GM20431 (cell line): ENCODE results near the gene TMEM270.

Experiments
- in situ Hi-C: fragments of 300-500 bp; cut with MseI, MboI; formaldehyde crosslinking; loops from one replicate; pipeline ENCODE4 v1.15.0; 2020; ENCODE audit warnings: low sequenced_read_pairs; ENCODE audit not compliant: unreplicated experiment

TMEM270 gene

DNA sequence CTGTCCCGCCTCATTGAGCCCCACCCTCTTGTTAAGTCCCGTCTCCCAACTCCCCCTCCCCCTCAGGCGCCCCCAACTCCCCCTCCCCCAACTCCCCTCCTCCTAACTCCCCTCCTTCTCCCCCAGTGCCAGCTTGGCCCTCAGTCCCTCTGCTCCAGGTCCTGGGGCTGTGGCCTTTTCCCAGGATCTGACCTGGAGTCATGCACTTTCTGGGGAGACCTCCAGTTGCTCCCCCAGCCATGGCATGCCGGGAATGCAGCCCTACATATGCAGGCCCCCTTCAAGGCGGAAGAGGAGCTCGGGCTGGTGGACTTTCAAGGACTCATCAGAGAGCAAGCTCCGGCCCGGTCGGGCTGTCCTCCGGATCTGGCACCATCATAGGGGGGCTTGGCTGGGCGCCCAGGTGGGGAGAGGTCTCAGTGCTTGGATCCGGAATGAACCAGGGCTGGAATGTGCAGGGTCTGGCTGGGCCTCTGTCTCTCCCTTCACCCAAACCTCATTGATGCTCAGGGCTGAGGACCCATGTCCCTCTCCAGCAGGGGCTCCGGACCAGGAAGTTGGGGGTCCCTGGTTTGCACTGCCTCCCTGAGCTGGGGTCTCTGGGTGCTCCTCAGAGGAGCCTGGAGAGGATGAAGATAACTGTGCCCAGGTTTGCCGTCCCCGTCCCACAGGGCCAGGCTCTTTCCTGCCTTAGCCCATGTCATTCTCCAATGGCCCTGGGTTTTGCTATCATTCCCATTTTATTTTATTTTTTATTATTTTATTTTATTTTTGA is 41.1 kb downstream of the TMEM270 start:
- in situ Hi-C loops: no loop called here

DNA sequence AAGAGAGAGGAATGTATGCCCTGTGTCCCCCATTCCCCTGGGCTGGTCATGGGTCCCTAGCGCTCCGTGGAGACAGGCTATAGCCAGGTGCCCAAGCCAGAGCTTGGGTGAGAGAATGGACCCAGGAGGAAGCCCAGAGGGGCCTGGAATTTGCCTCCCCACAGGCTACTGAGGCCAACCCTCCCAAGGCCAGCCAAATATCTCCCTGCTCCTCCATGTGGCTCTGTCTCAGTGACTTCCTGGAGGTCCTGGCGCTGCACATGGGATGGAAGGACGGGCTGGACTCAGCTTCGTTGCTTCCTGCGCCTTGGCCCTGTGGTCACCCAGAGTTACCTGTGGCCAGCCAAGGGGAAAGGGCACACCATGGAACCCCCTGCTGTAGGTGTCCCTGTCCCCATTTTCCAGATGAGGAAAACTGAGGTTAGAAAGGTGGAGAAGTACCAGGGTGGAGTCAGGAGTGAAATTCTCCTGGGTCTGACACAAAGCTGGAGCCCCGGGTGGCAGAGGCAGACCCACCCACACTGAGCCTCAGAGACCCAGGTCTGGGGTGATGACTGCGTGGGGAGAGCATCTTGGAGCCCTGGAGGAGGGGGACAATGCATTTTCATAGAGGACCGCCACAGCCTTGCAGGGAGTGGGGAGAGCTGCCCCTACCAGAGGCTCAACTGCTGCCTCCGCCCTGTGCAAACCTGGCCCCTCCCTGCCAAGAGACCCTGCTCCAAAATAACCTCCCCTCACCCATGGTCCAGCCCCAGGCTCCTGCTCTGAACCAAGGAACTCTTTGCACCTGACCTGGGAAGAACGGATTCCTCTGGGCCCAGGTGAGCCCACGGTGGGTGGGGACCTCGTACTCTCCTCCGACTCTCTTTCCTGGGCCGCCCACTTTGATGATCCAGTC is 42.6 kb downstream of the TMEM270 start:
- in situ Hi-C loops: no loop called here

DNA sequence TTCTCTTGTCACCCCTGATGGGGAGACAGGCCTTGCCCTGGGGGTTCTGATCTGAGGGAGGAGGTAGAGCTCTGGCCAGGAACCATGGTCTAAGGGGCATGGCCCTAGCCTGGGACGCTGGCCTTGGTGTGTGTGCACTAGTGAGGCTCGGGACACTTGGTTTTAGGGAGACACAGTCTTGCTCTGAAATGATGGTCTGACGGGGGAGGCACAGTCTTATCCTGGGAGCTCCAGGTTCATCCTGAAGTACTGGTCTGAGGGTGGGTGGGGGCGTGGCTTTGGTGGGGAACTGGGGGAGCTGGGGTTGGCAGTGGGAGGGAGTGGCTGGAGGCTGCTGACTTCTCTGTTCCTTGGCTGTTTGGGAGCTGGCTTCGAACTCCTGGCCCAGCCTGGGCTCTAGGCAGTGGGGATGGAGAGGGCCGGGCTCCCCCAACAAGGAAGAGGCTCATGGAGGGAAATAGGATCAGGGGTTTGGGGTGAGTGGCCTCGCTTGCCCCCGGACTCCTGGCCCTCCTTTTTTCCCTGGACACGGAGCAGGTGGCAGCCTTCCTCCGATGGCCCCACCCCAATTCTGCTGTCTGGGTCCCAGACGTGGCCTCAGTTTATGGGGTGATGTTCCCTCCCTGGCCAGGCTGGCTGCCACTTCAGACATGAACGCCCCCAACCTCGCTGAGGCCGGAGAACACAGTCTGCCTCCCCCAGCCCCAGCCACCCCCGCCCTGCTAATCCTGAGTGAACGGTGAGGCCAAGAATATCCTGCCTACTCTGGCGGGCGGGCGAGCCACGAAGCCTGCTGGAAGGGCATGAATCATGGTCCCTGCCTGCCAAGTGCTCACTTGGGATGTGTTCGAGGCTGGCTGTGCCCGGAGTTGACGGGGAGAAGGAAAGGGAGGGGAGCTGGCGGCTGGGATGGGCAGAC is 43.5 kb downstream of the TMEM270 start:
- in situ Hi-C loops: no loop called here

DNA sequence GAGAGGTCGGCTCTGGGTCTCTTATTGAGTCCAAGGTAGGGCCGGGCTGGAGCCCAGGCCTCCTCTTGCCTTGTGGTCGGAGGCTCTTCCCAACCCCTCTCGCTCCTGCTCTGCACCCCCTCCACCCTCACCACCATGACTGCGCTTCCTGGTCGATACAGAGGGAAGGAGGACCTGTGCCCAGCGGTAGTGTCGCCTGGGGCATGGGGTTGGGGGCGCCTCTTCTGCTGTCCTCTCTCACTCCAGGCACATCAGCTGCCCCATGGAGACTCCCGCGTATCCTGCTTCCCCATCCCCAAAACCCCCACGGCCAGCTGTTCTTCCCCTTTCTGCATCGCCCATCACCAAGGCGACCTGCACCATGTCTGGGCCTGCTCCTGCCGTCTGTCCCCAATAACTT is 44.4 kb downstream of the TMEM270 start:
- in situ Hi-C loops: no loop called here

DNA sequence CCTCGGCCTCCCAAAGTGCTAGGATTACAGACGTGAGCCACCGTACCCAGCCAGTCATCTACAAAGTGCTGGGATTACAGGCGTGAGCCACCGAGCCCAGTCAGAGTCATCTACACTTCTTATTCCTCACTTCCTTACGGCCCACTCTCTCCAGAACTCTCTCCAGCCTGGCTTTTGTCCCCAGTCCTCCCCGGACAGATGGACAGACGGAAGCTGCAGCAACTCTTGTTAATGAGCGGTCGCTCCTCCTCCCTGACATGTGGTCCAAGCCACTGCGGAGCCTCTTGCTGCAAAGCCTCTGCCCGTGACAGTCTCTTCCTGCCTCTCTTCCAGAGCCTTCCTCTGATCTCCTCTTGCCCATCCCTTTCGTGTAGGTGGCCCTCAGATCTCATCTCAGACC is 45.9 kb downstream of the TMEM270 start:
- in situ Hi-C loops: no loop called here

DNA sequence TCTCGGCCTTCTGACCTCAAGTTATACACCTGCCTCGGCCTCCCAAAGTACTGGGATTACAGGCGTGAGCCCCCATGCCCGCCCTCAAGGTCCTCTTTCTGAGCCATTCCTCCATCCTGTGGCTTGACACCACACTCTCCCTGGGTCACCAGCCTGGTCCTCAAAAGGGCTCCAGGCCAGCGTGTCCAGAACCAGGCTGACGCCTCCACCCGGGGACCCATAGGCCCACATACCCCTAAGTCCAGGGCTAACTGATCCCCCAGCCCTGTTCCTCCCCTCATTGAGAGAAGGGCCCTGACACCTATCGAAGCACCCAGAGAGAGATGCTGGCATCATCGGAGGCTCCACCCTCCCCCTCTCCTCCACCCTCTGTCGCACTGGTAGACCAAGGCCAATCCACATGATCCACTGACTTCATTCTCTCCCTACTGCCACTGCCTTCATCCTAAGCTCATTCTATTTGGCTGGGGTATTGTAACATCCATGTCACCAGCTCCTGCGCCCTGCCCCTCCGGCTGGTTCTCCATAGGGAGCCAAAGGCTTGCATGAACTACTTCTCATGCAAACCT is 46.7 kb downstream of the TMEM270 start:
- in situ Hi-C loops: no loop called here

DNA sequence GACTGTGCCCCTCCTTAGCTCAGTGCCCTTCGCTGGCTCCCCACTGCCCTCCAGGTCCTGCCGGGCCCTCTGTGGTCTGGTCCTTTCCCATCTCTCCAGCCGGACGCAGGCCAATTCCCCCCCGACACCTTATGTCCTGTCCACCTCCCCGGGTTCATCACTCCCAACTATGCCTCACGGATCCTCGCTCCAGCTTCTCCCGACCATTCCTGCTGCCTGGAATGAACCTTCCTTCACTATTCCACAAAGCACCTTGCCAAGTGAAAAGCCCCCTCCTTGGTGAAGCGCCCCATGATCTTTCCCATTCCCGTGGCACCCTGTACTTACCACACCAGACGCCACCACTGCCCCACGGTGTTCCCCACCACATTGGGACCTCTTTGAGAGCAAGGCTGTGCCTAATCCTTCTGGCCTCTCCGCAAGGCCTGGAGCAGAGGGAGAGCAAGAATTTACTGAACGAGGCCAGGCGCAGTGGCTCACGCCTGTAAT is 47.2 kb downstream of the TMEM270 start:
- in situ Hi-C loops: no loop called here

DNA sequence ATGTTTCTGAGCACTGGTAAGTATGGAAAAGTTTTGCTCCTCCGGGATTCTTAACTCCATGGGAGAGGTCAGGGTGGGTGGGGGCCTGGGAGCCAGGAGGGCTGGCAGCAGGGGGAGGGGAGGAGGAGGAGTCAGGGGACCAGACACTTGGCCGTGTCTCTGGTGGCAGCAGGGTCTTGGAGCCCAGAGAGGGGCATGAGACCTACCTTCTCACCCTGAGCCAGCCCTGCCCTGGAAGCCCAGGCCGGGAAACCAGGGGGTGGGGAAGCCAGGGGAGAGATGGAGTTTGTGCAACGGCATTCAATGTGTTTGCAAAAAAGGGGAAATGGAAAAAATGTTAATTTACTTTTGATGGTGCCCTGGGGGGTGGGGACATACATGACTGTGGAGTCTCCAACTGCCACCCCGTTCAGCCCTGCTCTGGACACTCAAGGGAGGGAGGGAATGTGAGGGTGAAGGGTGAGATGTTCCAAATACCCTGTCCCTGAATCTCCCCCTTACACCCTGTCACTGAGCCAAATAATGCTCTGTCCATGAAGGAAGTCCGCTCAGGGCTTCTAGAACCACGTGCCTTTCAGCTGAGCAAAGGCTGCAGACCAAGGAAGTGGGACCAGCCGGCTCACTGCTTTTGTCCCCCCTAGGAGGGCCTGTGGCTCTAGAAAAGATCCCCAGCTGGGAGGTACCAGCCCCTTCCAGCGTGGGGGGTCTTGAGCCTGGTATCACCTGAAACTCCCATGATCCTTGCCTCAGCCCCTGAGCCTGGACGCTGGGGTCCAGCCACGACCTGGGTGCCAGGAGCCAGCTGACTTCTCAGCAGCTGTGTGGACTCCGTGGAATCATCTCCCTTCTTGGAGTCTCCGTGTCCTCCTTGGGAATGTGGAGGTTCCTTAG is 48.3 kb downstream of the TMEM270 start:
- in situ Hi-C loops: no loop called here

DNA sequence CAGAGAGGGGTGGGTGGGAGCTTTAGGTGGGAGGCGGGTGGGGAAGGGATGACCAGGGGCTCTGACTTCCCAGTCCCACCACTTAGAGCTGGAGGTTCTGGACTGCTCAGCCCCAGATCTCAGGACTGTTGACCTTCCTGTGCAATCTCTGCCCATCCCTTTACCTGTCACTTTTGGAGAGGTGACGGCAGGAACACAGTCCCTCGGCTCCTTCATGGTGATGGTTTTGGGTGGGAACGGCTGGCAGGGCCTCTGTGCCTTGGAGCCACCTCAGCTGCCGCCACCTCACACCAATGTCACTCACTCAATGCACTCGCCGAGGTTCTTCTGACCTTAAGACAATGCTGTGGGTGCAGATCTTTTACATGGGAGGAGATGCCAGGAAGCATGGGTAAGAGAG is 49.0 kb downstream of the TMEM270 start:
- in situ Hi-C loops: no loop called here

DNA sequence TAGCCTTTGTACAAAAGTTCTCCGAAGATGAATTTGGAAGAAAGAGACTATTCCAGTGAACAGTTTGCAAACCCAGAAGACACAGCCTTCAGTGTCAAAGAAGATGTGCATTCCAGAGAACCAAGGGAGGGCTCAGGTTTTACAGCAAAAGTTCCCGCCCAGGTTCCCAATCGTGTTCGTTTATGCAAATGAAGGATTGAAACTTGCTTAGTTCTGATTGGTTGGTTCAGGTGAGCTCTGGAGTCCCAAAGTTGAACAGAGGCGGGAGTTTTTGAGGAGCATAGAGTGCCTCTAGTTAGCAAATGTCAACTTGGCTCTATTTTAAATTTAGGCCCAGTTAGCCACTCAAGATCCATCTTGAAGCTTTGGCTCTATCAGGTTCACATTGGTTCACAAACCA is 51.3 kb downstream of the TMEM270 start:
- in situ Hi-C loops: no loop called here
